Measurements from ENCODE around the gene PHYKPL.

DNA sequence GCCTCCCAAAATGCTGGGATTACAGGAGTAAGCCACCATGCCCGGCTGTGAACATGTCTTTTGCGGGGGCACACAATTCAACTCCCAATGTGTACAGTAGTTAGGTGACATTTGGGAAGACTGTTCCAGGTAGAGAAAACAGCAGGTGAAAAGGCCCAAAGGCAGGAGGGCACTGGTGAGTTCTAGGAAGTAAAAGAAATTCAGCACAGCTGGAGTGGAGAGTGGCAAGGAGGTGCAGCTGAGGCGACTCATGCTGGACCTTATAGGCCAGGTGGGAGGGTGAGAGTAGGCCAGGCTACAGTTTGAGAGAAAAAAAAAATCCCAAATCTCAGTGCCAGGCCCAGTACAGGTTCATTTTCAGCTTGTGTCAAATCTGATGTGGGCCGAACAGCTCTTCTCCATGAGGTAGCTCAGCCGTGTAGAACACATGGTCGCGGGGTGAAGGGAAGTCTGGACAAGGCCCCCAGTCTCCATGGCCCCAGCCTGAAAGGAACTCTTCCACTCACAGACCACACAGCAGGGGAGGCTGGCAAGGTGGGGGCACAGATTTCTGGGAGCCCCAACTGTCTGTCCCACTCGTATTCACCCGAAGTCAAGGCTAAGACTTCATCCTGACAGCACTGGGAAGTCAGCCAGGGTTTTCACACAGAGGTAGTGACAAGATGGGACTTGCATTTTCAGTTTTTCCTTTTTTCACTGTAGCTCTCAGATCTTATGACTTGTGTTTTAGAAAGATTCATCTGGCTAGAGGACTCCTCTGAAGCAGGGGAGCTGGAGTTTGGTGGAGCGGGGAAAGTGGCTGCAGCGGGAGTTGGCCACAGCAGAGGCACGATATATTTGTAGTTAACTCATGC is 32.8 kb downstream of the PHYKPL start:
- TF ChIP-seq POLR2A (IDR thresholded peaks at IDR 0.05) = no peak
- no peak for TF ChIP-seq CTCF (IDR thresholded peaks at IDR 0.05)
- TF ChIP-seq EP300 (IDR thresholded peaks at IDR 0.05) = no peak
